Raji (cell line): ENCODE data around the gene BGN.

ENCODE experiments used
- POLR2A ChIP-seq: IDR thresholded peaks from 2 replicates; pipeline ENCODE4 v1.6.1; 2011; ENCODE audit warnings: low read depth, low read length, control low read depth; ENCODE audit not compliant: insufficient read depth

The BGN gene

DNA sequence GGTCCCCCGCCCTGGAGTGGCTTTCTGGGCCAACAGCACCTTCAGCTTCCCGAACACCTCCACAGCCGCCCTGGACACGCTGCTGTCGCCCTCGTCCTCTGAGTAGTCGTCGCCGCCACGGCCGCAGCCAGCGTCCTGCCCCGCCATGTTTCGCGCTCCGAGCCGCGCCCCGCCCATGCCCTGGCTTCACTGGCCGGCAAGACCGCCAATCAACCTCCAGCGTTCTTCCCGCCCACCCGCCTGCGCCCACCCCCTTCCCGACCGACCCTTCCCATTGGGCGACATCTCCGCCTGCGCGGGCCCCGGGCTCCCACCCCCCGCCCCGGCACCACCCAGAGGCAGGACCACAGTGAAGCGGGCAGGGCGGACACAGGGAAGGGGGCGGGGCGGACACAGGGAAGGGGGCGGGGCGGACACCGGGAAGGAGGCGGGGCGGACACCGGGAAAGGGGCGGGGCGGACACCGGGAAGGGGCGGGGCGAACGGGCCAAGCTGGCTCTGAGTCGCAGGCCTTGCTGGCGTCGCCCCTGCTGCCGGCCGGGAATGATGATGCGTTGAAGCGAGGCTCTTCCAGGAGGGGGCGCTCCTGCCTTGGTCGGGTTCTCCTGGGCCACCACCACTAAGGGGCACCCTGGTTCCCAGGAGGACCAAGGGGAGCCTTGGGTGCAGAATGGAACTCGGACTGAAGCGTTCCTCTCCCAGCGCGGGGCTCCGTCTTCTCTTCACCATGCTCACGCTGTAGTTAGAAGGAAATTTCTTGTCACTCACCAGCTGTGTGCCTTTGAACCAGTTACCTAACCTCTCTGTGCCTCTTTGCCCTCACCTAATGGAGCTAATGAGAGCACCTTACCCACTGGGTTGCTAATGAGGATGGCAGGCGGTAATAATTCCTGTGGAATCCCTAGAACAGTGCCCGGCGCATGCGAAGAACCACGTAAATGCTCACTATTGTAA, 24.1 kb upstream of the BGN start, which contains the start of gene HAUS7:
Gene HAUS7 (minus strand): TSS at position 166 of the 953 bp plus-strand sequence. CDS start 19 bp downstream, at position 147.
- peak; percentile 54 for TF ChIP-seq POLR2A

DNA sequence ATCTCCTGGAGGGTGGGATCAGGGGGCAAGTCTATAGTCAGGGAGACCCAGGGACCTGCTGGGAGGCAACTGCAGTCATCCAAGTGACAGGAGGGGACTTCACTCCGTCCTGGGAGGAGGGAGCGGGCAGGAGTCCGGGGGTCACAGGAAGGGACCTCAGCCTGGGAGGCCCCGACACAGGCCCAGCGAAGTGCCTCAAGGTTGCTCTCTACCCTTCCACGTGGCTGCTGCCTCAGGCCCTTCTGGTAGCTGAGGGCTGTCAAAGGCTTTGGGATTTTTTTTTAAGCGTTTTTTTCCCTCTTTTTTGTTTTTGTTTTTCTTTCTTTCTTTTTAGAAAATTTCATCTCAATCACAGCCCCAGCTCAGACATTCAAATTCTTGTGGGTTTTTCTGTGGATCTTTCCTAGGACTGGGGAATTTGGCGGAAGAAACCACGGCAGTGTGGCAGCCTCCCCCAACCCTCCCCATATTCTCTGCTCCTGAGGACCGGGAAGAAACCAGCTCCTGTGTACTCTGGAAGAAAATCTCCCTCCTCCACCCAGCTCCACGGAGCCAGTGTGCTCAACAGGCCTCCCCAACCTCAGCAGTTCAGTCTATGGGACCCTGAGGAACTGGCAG, 23.0 kb upstream of the BGN start:
- TF ChIP-seq POLR2A: no peak

DNA sequence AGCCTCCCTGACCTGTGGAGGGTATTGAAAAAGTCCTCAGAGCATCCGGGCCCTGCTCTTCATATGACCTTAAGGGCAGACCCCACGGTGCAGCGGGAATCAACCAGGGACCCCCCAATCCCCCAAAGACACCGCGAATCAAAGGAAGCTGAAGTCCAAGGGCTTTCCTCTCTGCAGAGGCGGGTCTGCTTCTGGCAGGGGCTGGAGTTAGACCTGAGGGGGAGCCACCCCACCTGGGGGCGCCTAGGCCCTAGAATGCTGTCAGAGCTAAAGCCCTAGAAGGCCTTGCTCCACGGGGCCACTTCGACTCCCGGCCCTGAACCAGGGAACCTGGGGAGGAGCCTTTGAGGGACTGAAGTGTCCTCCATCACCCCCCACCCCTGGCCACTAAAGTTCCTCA, 21.7 kb upstream of the BGN start:
- no peak for TF ChIP-seq POLR2A

DNA sequence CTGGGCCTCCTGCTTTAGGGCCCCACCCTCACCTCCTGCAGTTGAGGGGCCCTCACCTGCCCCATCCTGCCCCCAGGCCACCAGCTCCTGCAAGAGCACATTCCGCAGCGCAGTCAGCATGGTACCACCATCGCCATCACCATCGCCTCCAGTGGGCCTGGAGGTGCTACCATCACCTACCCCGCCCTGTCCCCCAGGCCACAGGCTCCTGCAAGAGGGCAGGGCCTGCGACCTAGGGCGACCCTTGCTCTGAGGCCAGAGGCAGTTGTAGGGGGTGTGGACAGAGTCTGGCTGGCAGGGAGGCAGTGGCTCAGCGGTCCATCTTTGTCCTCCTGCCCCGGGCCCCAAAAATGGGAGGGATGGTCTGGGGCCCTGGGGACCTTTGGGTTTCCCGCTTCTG, 20.5 kb upstream of the BGN start:
- no peak for TF ChIP-seq POLR2A

DNA sequence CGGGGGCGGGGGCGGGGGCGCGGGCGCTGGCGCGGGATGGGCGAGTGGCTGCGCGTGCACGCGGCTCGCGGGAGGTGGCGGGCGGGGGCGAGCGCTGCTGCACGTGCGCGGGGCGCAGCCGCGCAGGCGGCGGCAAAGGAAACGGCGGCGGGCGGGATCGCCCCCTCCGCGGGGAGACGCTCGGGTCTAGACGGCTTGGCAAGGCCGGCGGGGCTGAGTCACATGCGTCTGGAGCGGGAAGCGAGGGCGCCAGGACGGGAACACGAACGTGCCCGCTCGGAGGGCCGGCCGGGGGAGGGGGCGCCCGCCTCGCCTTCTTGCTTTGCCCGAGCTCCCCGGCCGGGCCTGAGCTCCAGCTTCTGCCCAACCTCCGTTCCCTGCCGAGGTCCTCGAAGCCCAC, 20.1 kb upstream of the BGN start:
- no peak for TF ChIP-seq POLR2A

DNA sequence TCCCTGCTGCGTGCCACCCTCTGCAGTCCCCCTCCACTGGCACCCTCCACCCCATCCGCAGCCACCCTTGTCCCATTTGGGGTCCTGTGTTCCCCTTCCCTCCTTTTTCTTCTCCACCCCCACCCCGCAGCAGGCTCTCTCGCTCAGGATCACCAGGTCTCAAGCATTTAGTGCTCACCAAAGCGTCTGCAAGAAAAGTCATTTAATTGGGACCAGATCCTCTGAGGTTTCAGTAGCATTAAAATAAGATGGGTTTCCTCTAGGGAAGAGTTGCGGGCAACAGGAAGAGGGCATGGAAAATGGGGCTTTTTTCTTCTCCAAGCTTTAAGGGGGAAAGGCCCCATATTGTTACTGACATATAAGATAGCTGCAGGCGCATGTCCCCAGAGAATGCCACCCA, 19.5 kb upstream of the BGN start:
- no peak for TF ChIP-seq POLR2A

DNA sequence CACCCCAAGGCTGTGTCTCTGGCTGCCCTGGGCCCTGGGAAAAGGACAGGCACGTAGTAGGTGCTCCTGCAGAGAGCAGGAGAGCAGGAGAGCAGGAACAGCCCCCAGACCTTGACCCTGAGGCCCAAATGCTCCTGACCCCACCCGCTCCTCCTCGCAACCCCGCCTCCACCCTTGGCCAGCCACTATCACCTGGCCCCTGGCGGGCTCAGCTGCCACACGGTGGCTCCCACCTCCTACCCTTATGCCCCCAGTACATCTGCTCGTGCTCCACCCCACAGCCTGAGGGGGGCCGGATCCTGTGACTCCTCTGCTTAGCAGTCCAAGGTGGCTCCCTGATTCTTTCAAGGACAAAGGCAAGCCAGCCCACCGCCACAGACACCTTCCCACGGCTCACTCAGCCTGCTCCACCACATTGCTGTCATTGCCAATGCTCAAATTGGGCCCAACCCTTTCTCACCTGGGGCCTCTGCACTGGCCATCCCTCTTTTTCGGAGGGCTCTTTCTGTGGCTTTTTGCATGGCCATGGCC, 19.0 kb upstream of the BGN start:
- no peak for TF ChIP-seq POLR2A

DNA sequence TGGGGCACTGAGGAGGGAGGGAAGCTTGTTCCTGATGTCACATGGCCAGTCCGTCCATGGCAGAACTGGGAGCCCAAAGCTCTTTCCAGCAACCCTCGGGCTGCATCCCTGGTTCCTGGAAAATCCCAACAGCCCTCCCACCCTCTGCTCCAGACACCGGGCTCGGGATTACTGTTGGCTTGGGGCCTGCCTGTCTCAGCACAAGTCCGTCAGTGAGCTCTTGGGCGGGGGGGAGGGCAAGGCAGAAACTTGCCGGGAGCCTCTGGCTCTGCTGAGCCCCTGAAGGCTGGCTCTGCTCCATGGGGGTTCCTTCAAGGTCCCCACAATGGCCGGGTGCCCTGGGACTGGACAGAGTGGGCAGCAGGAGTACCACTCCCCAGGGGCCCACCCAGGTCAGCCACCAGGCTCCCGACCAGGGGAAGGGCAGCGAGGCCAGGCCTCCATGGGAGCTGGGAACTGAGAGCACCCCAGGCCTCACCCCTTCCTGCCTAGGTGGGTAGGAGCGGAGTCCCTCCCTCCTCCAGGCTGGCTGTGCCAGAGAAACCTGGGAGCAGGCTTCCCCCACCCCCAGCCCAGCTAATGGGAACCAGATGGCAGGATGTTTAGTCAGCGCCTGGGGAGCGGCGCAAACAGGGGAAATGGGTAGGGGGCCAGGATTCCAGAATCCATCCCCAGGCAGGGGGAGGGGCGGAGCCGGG, 18.0 kb upstream of the BGN start:
- TF ChIP-seq POLR2A: no peak

DNA sequence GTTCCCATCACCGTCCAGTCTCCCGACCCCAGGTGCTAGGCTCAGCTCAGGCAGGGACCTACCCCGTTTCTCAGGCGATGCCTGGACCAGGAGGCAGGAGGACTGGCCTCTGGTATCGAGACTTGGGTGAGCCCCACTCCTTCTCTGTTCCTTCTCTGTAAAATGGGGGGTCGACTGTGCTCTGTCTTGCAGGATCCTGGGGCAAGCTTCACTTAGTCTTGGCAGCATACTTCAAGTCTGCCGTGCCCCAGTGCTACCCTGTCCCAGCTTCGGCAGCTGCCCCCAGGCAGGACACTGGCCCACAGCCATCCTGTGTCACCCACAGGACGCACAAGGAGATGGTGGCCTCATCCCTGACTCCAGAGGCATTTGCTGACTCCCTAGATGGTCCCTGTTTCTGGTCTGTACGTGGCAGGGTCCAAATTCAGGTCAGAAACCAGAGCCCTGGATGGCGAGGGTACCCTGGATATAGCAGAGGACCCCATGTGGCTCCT, 17.4 kb upstream of the BGN start:
- TF ChIP-seq POLR2A: no peak

DNA sequence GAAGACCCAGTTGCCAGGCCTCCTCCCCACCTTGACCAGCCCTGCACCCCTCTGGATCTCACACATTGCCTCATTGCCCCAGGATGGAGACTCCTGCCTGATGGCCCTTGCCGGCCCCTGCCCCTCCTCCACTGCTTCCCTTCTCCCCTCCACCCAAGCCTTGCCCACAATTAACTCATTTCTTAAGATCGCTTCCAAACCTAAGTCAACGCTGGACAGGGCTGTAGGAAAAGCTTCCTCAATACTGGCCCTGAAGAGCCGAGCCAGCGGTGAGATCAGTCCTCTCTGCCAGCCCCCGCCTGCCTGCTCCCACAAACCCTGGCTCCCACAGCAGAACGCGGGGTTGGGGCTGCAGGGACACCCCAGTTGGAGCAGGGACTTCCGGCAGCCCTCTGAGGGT, 16.9 kb upstream of the BGN start:
- TF ChIP-seq POLR2A: no peak

DNA sequence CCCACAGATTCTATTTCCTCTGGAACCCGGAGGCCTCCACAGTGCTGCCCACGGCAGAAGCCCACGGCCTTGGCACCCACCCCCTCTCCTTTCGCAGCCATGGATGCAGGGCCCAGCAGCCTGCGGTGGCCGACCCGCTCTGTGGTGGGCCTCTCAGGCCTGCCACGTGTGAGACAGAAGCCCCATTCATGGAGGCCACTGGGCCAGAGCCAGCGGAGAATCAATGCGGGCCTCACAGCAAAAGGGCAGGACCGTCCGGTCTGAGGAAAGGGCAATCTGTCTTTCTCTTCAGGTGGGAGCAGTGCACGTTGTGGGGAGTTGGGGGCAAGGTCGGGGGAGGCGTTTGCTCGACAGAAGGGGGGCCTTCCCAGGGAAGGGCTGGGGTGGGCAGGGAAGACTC, 16.0 kb upstream of the BGN start:
- TF ChIP-seq POLR2A: no peak

DNA sequence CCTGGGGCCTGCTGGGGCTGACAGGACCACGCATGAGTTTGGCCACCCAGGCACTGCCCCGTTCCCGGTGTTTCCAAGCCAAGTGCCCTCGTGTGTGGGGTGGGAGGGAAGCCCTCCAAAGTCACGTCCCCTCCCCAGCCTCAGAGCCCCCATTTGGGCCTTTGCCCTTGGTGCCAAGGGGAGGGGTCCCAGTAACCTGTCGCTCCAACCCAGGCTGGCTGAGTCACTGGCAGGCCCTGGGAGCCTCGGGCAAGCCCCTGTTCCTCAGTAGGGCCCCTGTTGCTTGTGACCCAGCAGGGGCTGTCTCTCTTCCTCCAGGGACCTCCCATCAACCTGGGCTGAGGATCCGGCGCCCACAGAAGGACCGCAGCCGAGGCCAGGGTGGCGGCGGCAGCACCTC, 13.7 kb upstream of the BGN start:
- TF ChIP-seq POLR2A: no peak

DNA sequence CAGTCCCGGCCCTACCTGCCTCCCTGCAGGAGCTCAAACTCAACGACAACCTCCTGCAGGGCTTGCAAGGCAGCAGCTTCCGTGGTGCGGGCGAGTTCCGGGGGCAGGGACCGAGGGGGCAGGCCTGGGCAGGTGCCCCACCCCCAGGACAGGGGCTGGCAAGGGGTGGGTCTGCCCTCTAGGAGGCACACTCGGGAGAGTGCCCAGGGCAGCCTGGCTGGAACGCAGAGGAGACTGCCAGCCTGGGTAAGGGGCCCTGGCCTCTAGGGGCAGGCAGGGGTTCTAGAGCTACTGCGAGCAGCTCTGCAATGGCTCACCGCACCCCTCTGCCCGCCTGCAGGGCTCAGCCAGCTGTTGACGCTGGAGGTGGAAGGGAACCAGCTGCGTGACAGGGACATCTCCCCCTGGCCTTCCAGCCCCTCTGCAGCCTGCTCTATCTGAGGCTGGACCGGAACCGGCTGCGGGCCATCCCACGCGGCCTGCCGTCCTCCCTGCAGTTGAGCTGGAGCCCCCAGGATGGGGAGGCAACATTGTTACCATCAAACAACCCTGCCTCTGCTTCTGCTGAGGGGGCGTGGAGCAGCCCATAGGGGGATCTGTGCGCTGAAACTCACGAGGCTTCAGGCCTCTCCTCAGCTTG, 12.3 kb upstream of the BGN start:
- TF ChIP-seq POLR2A: no peak

DNA sequence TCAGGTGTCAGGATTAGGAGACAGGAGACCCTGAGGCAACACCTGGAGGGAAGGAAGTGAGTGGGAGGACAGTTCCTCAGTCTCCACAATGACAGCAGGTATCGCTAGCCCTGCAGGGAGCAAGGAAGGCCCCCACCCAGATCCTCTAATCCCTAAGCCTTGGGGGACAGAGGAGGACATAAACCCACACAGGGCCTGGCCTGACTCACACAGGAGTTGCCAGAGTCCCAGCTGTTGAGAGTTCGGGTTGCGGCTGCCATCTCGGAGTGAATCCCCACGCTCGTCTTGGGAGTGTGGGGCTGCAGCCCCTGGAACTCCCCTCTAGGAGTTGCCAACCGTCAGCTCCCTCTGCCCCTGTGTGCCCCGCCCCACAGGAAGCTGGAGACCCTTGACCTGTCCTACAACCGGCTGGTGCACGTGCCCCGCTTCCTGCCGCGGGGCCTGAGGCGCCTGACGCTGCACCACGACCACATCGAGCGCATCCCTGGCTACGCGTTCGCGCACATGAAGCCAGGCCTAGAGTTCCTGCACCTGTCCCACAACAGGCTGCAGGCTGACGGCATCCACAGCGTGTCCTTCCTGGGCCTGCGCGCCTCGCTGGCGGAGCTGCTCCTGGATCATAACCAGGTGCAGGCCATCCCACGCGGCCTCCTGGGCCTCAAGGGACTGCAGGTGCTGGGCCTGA, 9.2 kb upstream of the BGN start:
- no peak for TF ChIP-seq POLR2A
